Activated B cell treated with CpG ODN at 0.5 μM for 24 hours (primary cell): Measurements from ENCODE around the gene XRN2. TPM values are rescaled to one million over a fixed set of nuclear protein-coding genes. Genes with fewer than 3 reads are reported as not detected.

Experiments
- ATAC-seq: fragments of 200-7000 bp; cut with Tn5 transposase; one replicate; pipeline ENCODE4 v1.10.0; 2021; ENCODE audit warnings: low read depth, mild to moderate bottlenecking, moderate library complexity
- CTCF ChIA-PET: fragments of 350-600 bp; sonication (Branson Sonifier 250); formaldehyde crosslinking; loops from one replicate; lab custom pipeline; 2021; ENCODE audit warnings: antibody characterized with exemption; lab: Charles Lee
- POLR2A ChIA-PET: fragments of 350-600 bp; sonication (Branson Sonifier 250); formaldehyde crosslinking; loops from one replicate; lab custom pipeline; 2021; ENCODE audit warnings: antibody characterized with exemption; lab: Charles Lee
- DNase-seq: peaks from one replicate; pipeline ENCODE4 v3.0.0; 2022
- H3K27ac Mint-ChIP-seq: one replicate; pipeline ENCODE4 v1.8.0; 2020; ENCODE audit warnings: mixed read lengths
- H3K27me3 Mint-ChIP-seq: one replicate; pipeline ENCODE4 v1.8.0; 2021; ENCODE audit warnings: mixed read lengths
- H3K36me3 Mint-ChIP-seq: one replicate; pipeline ENCODE4 v1.8.0; 2021; ENCODE audit warnings: low read depth, mixed read lengths
- H3K4me1 Mint-ChIP-seq: one replicate; pipeline ENCODE4 v1.8.0; 2021; ENCODE audit warnings: mixed read lengths
- H3K4me3 Mint-ChIP-seq: one replicate; pipeline ENCODE4 v1.8.0; 2020; ENCODE audit warnings: mild to moderate bottlenecking, mixed read lengths
- H3K9me3 Mint-ChIP-seq: one replicate; pipeline ENCODE4 v1.8.0; 2020; ENCODE audit warnings: mixed read lengths
- intact Hi-C: fragments of 100-400 bp; cut with micrococcal nuclease; formaldehyde crosslinking; loops from one replicate; pipeline ENCODE4 v1.15.1; 2024
- total RNA-seq: library from RNA; stranded (reverse); gene quantifications from 2 replicates; pipeline ENCODE4 v1.2.3, GENCODE V29; 2022
- TF ChIP-seq, protein P1 (sequence below): fragments of 200-600 bp; IDR thresholded peaks from one replicate; pipeline ENCODE4 v1.8.0; 2022; ENCODE audit warnings: antibody characterized with exemption, mild to moderate bottlenecking

Gene XRN2
- total RNA-seq, 1 donor from 2014 or later, result 61.0 TPM

- Mint-ChIP-seq H3K9me3 (no peaks in the 10 kb centered on the region), H3K27ac (no peak overlapping the region), H3K36me3 (peaks cover 73% of the 10 kb centered on the region), H3K27me3 (no peaks in the 10 kb centered on the region), H3K4me3 (no peak overlapping the region), H3K4me1 (peaks cover 2% of the 10 kb centered on the region)
- TF ChIP-seq, protein P1, sequence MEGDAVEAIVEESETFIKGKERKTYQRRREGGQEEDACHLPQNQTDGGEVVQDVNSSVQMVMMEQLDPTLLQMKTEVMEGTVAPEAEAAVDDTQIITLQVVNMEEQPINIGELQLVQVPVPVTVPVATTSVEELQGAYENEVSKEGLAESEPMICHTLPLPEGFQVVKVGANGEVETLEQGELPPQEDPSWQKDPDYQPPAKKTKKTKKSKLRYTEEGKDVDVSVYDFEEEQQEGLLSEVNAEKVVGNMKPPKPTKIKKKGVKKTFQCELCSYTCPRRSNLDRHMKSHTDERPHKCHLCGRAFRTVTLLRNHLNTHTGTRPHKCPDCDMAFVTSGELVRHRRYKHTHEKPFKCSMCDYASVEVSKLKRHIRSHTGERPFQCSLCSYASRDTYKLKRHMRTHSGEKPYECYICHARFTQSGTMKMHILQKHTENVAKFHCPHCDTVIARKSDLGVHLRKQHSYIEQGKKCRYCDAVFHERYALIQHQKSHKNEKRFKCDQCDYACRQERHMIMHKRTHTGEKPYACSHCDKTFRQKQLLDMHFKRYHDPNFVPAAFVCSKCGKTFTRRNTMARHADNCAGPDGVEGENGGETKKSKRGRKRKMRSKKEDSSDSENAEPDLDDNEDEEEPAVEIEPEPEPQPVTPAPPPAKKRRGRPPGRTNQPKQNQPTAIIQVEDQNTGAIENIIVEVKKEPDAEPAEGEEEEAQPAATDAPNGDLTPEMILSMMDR, result no peak
- ChIA-PET POLR2A (no interaction called here), CTCF (no interaction called here)
- DNase-seq (no peak), ATAC-seq (no peak)
- intact Hi-C loops, result no loop called here
These were observed 73.5 kb downstream of the XRN2 start for GRCh38 chr20:21376626-21377025.

DNA sequence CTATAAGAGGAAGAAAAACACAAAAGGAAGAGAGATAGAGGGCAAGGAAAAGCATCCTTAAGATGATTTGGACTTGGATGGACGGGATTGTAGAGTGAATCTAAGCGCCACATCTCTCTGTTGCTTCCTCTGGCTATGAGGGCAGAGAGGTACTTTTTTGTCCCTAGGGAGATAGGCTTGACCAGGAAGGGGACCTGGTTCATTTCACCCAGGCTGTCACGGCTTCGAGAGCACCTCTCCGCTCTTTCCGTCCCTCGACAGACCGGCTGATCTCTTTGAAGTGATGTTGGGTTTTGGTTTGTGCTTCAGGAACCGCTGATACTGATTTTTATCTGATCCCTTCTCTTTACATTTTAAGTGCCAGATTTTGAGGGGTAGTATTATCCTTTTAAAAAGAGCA lies 74.6 kb downstream of the XRN2 start:
- no peak for DNase-seq
- Mint-ChIP-seq H3K9me3 (no peaks in the 10 kb centered on the region), H3K4me3 (no peak overlapping the region), H3K27me3 (no peaks in the 10 kb centered on the region), H3K36me3 (peaks cover 75% of the 10 kb centered on the region), H3K27ac (no peak overlapping the region), H3K4me1 (peaks cover 2% of the 10 kb centered on the region)
- no peak for ATAC-seq
- TF ChIP-seq, protein P1, result no peak
- intact Hi-C loops, result no loop called here
- ChIA-PET CTCF (no interaction called here), POLR2A (no interaction called here)

DNA sequence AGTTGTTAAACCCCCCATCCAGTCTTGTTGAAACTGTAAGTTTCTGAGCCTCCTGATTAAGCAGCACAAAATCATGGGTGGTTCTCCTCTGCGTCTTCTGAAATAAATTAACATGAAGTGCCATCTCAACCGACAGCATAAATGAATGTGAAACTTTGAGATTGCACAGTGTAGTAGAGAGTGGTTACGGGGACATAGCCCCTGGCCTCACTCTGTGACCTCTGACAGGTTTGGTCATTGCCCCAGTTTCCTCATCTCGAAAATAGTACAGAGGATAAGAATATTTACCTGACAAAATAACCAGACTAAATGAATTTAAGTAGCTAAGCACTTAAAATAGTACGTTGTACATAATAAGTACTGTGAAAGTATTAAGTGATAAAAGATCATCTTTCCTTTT lies 75.1 kb downstream of the XRN2 start:
- Mint-ChIP-seq H3K36me3 (peaks cover 75% of the 10 kb centered on the region), H3K4me3 (no peak overlapping the region), H3K27ac (no peak overlapping the region), H3K4me1 (peaks cover 2% of the 10 kb centered on the region), H3K9me3 (no peaks in the 10 kb centered on the region), H3K27me3 (no peaks in the 10 kb centered on the region)
- POLR2A ChIA-PET, result no interaction called here
- TF ChIP-seq, protein P1, result no peak
- no peak for DNase-seq
- ATAC-seq, result no peak
- CTCF ChIA-PET, result no interaction called here
- intact Hi-C loops, result no loop called here

DNA sequence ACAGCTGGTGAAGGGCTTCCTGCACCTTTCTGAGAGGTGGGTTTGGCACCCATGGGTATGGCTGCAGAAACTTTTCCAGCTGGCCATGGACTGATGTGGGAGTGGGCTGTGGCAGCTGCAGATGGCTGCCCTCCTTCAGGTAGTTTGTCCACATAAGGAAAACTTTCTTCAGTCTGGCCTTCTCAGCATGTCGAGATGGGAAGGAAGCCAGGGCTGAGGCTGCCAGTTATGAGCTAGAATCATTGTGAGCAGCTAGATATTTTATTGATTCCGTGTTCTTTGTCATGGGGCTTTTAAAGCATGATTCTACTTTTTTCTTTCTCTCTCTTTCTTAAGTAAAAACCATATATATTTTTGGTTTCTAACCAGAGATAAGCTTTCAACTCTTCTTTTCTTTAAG lies 77.6 kb downstream of the XRN2 start:
- Mint-ChIP-seq H3K27ac (no peak overlapping the region), H3K36me3 (peaks cover 77% of the 10 kb centered on the region), H3K4me1 (no peaks in the 10 kb centered on the region), H3K4me3 (no peak overlapping the region), H3K9me3 (no peaks in the 10 kb centered on the region), H3K27me3 (no peaks in the 10 kb centered on the region)
- ChIA-PET CTCF (no interaction called here), POLR2A (no interaction called here)
- TF ChIP-seq, protein P1, result no peak
- no peak for ATAC-seq
- no peak for DNase-seq
- intact Hi-C loops, result no loop called here

DNA sequence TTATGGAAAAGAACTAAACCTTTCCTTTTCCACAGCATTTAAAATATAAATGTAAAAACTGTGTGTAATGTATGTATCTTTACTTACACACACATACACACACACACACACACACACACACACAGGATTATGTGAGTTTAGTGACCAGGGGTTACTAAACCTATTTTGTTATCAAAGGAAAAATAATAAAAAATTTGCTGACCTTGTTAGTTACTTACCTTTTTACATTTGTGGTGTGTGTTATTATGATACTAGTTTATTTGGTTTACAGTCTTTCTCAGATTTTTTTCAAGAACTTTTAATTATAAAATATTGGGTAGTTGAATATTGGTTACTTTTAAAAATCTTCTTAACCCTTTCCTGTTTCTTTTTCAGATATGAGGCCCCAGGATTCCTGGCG lies 78.5 kb downstream of the XRN2 start:
- DNase-seq, result no peak
- no peak for ATAC-seq
- H3K27me3 Mint-ChIP-seq, result no peaks in the 10 kb centered on the region
- POLR2A ChIA-PET, result no interaction called here
- no peak overlapping the region for H3K27ac Mint-ChIP-seq
- no peaks in the 10 kb centered on the region for H3K9me3 Mint-ChIP-seq
- TF ChIP-seq, protein P1, result no peak
- no peak overlapping the region for H3K4me3 Mint-ChIP-seq
- intact Hi-C loops, result no loop called here
- CTCF ChIA-PET, result no interaction called here
- peaks cover 81% of the 10 kb centered on the region for H3K36me3 Mint-ChIP-seq
- no peaks in the 10 kb centered on the region for H3K4me1 Mint-ChIP-seq
